Transverse colon (tissue), 4 donors: ENCODE results near the gene EXOC8. TPM values are rescaled to one million over a fixed set of nuclear protein-coding genes. Genes with fewer than 3 reads are reported as not detected.

Experiments used
- DNase-seq: peaks from one replicate; pipeline ENCODE4 v3.0.0-alpha.2; 2019
- H3K27ac ChIP-seq, 4 donors: fragments of 200-600 bp; sonication (generic); 2 replicates each; pipeline ENCODE4 v1.5.1; 2016 to 2018; ENCODE audit warnings: inconsistent platforms in 4 of 4
- H3K27me3 ChIP-seq: fragments of 200-600 bp; sonication (generic); 2 replicates; pipeline ENCODE4 v1.5.1; 2017; ENCODE audit warnings: inconsistent platforms
- H3K36me3 ChIP-seq, 4 donors: fragments of 200-600 bp; sonication (generic); 2 replicates each; pipeline ENCODE4 v1.5.1; 2017 to 2019; ENCODE audit warnings: inconsistent platforms in 4 of 4
- H3K4me1 ChIP-seq, 4 donors: fragments of 200-600 bp; sonication (generic); 2 replicates each; pipeline ENCODE4 v1.5.1; 2017 to 2020; ENCODE audit warnings: inconsistent platforms in 4 of 4
- H3K4me3 ChIP-seq, 4 donors: fragments of 200-600 bp; sonication (generic); 1 replicate in 1 of 4; 2 replicates in 3 of 4; pipeline versions ENCODE4 v1.5.1 to v1.6.1; 2017 to 2019; ENCODE audit warnings: inconsistent platforms in 4 of 4
- H3K9me3 ChIP-seq, 2 donors: fragments of 200-600 bp; sonication (generic); 2 replicates each; pipeline ENCODE4 v1.5.1; 2017 to 2019; ENCODE audit warnings: inconsistent platforms in 2 of 2
- EP300 ChIP-seq: sonication (generic); formaldehyde crosslinking; IDR thresholded peaks from one replicate; pipeline ENCODE4 v1.6.1; 2017; ENCODE audit warnings: antibody characterized with exemption, low read depth
- POLR2A ChIP-seq: fragments of 450-650 bp; IDR thresholded peaks from one replicate; pipeline ENCODE4 v1.6.1; 2016; ENCODE audit warnings: antibody characterized with exemption, mild to moderate bottlenecking, moderate library complexity
- POLR2AphosphoS5 ChIP-seq, 3 donors: sonication (generic); formaldehyde crosslinking; IDR thresholded peaks; one replicate each; pipeline ENCODE4 v1.6.1; 2016; ENCODE audit warnings: antibody characterized with exemption in 3 of 3
- WGBS, 2 donors: methylation state at CpG; one replicate each; pipeline ENCODE4 v1.1.5; 2018; ENCODE audit warnings: low coverage in 1 of 2; 5-methylcytosine and 5-hydroxymethylcytosine counted together
- in situ Hi-C, 4 donors: fragments of 200-750 bp; cut with MboI; loops; one replicate each; pipeline versions ENCODE4 v1.15.0 to v1.15.1; 2017; ENCODE audit warnings: low sequenced_read_pairs in 3 of 4, low pct_ligation_motif_present in 1 of 4, low pct_unique_long_range_greater_than_20kb in 1 of 4
- intact Hi-C: fragments of 100-400 bp; cut with DNase I; formaldehyde crosslinking; loops from one replicate; pipeline ENCODE4 v1.15.1; 2023; ENCODE audit warnings: low total_unique reads
- total RNA-seq, 4 donors: library from RNA; depleted of rRNA; stranded (reverse); fragments of >200 nt; gene quantifications; one replicate each; pipeline ENCODE4 v1.1.0, GENCODE V29; 2016
- TF ChIP-seq, protein P1 (sequence below), 5 experiments: fragments of 200-600 bp in 3 of 5; fragments of 450-650 bp in 2 of 5; sonication (generic) in 3 of 5; IDR thresholded peaks; 1 replicate in 2 of 5; 2 replicates in 3 of 5; pipeline ENCODE4 v1.5.1; 2016 to 2017; ENCODE audit warnings: antibody characterized with exemption in 5 of 5, inconsistent platforms in 3 of 5, mild to moderate bottlenecking in 2 of 5, moderate library complexity in 1 of 5

Gene EXOC8
- total RNA-seq, 4 donors from 2014 or later = 9.0 to 18.3 (median 13.3) TPM

DNA sequence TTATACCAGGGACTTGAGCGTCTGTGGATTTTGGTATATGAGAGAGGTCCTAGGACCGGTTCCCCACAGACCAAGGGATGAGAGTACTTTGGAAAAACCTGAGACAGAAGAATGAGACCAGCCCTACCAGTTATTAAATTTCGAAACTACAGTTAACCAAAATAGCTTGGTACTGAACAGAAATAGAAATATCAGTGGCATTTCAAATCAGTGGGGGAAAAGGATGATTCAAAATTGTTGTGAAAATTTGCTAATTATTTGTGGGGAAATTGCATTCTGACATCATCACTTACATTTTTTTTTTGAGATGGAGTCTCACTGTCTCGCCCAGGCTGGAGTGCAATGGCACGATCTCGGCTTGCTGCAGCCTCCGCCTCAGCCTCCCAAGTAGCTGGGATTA lies 8.2 kb downstream of the EXOC8 start:
- no peak for TF ChIP-seq POLR2AphosphoS5 (IDR thresholded peaks at IDR 0.05)
- no peak for TF ChIP-seq EP300
- TF ChIP-seq POLR2A = no peak
- TF ChIP-seq, protein P1, sequence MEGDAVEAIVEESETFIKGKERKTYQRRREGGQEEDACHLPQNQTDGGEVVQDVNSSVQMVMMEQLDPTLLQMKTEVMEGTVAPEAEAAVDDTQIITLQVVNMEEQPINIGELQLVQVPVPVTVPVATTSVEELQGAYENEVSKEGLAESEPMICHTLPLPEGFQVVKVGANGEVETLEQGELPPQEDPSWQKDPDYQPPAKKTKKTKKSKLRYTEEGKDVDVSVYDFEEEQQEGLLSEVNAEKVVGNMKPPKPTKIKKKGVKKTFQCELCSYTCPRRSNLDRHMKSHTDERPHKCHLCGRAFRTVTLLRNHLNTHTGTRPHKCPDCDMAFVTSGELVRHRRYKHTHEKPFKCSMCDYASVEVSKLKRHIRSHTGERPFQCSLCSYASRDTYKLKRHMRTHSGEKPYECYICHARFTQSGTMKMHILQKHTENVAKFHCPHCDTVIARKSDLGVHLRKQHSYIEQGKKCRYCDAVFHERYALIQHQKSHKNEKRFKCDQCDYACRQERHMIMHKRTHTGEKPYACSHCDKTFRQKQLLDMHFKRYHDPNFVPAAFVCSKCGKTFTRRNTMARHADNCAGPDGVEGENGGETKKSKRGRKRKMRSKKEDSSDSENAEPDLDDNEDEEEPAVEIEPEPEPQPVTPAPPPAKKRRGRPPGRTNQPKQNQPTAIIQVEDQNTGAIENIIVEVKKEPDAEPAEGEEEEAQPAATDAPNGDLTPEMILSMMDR (IDR thresholded peaks at IDR 0.05) = no peak
- H3K36me3 ChIP-seq = peaks cover 0 to 11% (median 0%) of the 10 kb centered on the region in 4 donors
- H3K27me3 ChIP-seq = no peaks in the 10 kb centered on the region
- H3K27ac ChIP-seq = no peak overlapping the region
- no peak overlapping the region for H3K4me3 ChIP-seq
- no peaks in the 10 kb centered on the region for H3K9me3 ChIP-seq
- intact Hi-C loops = no loop called here
- no peak for DNase-seq
- H3K4me1 ChIP-seq = peaks cover 7 to 18% (median 16%) of the 10 kb centered on the region in 4 donors
- 85 to 94% methylated on average over 4 to 7 of the region's 7 CpGs for WGBS, 2 donors
- in situ Hi-C loops = no loop called here

DNA sequence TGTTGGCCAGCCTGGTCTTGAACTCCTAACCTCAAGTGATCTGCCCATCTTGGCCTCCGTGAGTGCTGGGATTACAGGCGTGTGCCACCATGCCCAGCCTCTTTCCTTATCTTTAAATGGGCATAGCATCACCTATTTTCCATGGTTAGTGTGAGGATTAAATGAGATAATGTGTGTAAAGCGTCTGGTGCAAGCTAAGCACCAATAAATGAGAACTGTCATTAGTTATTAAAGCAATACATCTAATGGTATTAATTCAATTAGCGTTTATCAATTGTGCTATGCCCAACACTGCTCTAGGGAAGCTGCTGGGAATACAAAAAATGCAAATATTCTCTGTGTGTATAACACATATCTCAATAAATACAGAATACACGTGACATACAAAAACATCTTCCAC lies 10.0 kb downstream of the EXOC8 start:
- in situ Hi-C loops (no loop called here), intact Hi-C loops (no loop called here)
- no peaks in the 10 kb centered on the region for H3K27me3 ChIP-seq
- no peaks in the 10 kb centered on the region for H3K9me3 ChIP-seq
- DNase-seq = no peak
- no peaks in the 10 kb centered on the region for H3K4me1 ChIP-seq
- H3K4me3 ChIP-seq = no peak overlapping the region
- WGBS, 2 donors = 81 to 92% methylated on average over 3 to 5 of the region's 5 CpGs
- no peak overlapping the region for H3K27ac ChIP-seq
- no peak for TF ChIP-seq POLR2AphosphoS5 (IDR thresholded peaks at IDR 0.05)
- no peak for TF ChIP-seq POLR2A
- no peak for TF ChIP-seq EP300
- TF ChIP-seq, protein P1 (IDR thresholded peaks at IDR 0.05) = no peak
- peaks cover 0 to 11% (median 0%) of the 10 kb centered on the region in 4 donors for H3K36me3 ChIP-seq

DNA sequence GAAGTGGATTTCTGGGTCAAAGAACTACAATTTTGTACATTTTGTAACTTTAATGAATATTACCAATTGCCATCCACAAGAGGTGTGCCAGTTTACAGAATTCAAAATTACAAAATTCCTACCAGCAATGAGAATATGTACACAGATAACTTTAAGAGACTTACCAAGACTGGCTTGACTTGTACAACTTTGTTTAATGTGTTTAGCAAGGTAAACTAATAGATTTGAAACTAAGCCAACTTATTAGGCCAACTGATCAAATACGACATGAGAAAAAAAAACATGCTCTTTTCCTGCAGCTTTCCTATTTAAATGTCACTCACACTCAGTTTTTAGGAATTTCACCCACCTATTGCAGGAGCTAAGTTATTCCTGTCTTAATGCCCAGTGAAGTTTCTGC lies 11.4 kb downstream of the EXOC8 start:
- DNase-seq = no peak
- in situ Hi-C loops = no loop called here

DNA sequence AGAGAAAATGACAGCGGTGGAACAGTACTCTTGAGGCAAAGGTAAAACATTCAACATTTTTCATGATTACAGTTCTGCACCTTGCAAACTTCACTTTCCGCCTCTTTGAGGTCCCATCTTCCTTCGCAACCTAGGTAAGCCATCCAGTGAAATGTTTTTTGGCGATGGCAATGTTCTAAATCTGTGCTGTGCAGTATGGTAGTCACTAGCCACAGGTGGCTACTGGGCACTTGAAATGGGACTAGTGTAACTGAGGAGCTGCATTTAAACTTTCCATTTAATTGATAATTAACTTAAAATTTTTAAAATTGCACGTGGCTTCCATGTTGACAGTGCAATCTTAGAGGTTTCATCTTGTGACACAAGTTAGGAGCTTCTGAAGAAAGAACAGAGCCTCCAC lies 13.0 kb downstream of the EXOC8 start:
- Histone ChIP-seq H3K27ac (no peak overlapping the region), H3K4me3 (no peak overlapping the region), H3K36me3 (no peaks in the 10 kb centered on the region), H3K9me3 (no peaks in the 10 kb centered on the region), H3K4me1 (no peaks in the 10 kb centered on the region), H3K27me3 (no peaks in the 10 kb centered on the region)
- intact Hi-C loops (no loop called here), in situ Hi-C loops (no loop called here)
- TF ChIP-seq POLR2A = no peak
- TF ChIP-seq, protein P1 (IDR thresholded peaks at IDR 0.05) = no peak
- no peak for TF ChIP-seq POLR2AphosphoS5 (IDR thresholded peaks at IDR 0.05)
- TF ChIP-seq EP300 = no peak
- WGBS, 2 donors = 83 to 92% methylated on average over 4 to 5 of the region's 5 CpGs
- no peak for DNase-seq

More for the DNA sequence above, 11.4 kb downstream of the EXOC8 start:
- WGBS, 2 donors = 59 to 100% methylated on average over 1 of the region's 1 CpG
- Histone ChIP-seq H3K4me1 (no peaks in the 10 kb centered on the region), H3K27me3 (no peaks in the 10 kb centered on the region), H3K27ac (no peak overlapping the region), H3K4me3 (no peak overlapping the region), H3K36me3 (peaks cover 0 to 6% (median 0%) of the 10 kb centered on the region in 4 donors), H3K9me3 (no peaks in the 10 kb centered on the region)
- intact Hi-C loops = no loop called here
- TF ChIP-seq POLR2A = no peak
- TF ChIP-seq, protein P1 (IDR thresholded peaks at IDR 0.05) = no peak
- TF ChIP-seq EP300 = no peak
- no peak for TF ChIP-seq POLR2AphosphoS5 (IDR thresholded peaks at IDR 0.05)
